HG03571 (cell line): ENCODE results near the gene KDM2B.

Source experiments
- ATAC-seq: cut with Tn5 transposase; IDR thresholded peaks from one replicate; pipeline ENCODE4 v1.9.1; 2021; ENCODE audit not compliant: unreplicated experiment

Gene KDM2B

GRCh38 chr12:121438905-121439304 lies 141.9 kb downstream of the KDM2B start:
- ATAC-seq: no peak

DNA sequence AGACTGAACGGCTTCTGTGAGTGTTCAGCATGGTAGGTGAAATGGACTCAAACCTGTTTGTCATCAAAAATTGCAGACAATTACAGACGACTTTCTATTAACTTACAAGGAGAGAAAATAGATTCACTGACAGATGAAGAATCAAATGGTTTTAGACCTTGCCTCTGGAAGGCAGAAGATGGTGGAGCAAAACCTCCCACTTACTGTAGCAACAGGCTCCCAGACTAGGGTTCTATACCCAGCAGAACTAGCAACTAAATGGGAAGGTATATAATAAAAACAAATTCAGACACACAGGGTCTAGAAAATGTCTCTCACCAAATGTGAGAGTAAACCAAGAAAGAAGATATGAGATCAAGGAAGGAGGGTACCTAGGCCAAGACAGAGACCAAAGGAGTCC lies 144.1 kb downstream of the KDM2B start:
- no peak for ATAC-seq

- no peak for ATAC-seq
Observed at GRCh38 chr12:121432740-121433480, 147.9 kb downstream of the KDM2B start.

GRCh38 chr12:121430833-121431415 lies 149.9 kb downstream of the KDM2B start:
- ATAC-seq: no peak

- ATAC-seq: no peak
Observed at GRCh38 chr12:121428883-121429282, 151.9 kb downstream of the KDM2B start.

- no peak for ATAC-seq
Observed at GRCh38 chr12:121427556-121428050, 153.2 kb downstream of the KDM2B start.

DNA sequence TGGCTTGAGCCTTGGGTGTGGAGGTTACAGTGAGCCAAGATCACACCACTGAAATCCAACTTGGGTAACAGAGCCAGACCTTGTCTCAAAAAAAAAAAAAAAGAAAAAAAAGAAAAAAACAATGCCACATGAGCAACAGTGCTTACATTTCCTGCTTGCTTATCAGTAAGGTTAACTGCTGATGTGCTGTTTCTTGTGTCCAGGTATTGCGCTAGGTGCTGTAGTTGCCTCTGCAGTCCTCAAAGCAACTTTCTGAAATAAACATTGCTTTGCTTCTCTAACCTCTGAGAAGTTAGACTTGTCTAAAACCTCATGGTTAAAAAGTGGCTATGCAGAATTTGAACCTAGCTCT lies 156.2 kb downstream of the KDM2B start:
- ATAC-seq: no peak

DNA sequence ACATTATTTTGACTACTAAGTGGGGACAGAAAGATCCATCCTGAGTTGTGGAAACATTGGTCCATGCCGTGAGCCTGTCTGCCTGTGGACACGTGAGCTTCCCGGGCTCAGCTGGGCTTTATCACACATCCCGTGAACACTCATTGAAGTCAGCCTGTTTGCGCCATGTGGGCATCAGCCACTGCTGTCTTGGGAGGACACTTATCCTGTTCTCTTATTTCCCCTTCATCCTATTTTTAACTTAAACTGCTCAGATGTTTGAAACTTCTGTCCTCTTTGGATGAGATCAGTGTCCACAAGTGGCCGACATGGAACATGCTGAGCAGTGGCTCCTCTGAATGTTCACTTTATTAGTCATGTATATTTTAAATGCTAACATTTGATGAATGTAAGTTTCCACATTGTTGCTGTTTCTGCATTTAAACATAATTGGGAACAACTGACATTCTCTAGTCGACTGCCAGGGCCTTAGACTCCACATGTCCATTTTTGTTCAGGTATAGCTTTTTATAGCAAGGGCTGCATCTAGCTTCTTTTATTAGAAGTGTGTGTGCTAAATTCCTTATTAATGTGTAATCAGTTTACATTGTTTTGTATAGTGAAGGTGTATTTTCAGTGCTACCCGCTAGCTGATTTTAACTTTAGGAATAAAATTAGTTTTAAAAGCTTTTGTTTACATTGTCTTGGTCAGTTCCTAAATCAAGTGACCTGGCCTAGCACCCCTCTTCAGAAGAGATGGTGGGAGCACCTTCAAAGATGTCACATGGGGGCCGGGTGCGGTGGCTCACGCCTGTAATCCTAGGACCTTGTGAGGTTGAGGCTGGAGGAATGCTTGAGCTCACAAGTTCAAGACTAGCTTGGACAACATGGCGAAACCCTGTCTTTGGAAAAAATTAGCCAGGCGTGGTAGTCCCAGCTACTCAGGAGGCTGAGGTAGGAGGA lies 156.9 kb downstream of the KDM2B start:
- ATAC-seq: no peak

- ATAC-seq: no peak
Observed at GRCh38 chr12:121423253-121423652, 157.6 kb downstream of the KDM2B start.

DNA sequence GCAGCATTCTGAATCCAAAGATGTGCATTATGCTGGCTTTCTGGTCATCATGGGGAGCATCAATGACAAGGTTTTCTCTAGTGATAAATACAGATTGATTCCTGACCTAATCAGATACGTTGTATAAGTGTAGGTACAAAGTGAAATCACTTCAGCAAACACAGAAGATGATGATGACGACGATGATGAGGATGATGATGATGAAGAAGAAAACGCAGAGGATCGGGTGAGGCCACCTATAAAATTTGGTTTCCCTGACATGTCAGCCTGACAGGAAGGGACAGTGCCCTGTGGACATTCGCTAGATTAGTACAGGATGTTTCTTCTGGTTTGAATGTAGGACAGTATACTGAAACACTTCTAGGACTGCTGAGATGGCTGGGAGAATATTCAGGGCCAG lies 160.7 kb downstream of the KDM2B start:
- no peak for ATAC-seq

DNA sequence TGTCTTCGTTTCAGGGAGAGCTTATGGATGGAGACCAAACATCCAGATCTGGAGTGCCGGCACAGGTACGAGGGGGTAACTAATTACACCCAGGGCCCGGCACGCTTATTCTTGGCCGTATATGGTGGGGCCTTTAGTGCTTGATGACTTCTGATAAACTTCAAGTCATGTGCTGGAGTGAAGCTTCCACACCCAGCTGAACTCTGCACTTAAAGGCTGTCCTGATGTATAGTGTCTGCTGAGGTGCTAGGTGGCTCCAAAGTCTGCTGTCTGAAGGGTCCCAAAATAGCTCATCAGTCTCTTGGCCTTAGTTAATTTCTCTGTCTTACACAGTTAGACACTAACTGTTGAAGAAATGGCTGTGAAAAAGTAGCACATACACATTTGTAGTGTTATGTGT lies 163.0 kb downstream of the KDM2B start:
- no peak for ATAC-seq

- ATAC-seq: no peak
Observed at GRCh38 chr12:121413917-121414316, 166.9 kb downstream of the KDM2B start.

DNA sequence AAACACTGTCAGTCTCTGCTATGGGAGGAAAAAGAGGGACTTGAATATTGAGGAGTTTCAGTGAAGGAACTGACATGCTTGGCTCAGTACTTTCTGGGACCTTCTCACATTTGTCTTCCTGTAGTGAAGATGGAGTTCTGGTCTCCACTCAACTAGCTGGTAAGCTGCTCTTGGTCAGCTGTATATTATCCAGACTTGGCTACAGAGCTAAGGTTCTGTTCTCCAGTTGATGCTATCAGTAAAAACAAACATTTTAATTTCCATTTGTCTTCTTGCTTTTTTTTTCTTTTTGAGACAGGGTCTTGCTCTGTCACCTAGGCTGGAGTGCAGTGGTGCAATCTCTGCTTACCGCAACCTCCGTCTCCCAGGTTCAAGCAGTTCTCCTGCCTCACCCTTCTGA lies 175.6 kb downstream of the KDM2B start:
- no peak for ATAC-seq

- no peak for ATAC-seq
Observed at GRCh38 chr12:121404734-121405133, 176.1 kb downstream of the KDM2B start.

DNA sequence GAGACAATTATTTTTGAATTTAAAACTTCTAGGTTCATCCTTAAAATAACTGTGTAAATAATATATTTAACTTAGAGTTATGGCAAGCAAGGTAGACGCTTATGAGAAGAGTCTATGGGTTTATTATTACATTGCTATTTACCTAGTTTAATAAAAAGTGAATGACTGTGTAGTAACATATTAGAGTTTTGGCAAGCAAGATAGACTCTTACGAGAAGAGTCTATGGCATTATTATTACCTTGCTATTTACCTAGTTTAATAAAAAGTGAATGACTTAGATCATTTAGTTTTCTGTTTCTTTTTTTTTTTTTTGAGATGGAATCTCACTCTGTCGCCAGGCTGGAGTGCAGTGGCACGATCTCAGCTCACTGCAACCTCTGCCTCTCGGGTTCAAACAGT lies 177.1 kb downstream of the KDM2B start:
- ATAC-seq: no peak

DNA sequence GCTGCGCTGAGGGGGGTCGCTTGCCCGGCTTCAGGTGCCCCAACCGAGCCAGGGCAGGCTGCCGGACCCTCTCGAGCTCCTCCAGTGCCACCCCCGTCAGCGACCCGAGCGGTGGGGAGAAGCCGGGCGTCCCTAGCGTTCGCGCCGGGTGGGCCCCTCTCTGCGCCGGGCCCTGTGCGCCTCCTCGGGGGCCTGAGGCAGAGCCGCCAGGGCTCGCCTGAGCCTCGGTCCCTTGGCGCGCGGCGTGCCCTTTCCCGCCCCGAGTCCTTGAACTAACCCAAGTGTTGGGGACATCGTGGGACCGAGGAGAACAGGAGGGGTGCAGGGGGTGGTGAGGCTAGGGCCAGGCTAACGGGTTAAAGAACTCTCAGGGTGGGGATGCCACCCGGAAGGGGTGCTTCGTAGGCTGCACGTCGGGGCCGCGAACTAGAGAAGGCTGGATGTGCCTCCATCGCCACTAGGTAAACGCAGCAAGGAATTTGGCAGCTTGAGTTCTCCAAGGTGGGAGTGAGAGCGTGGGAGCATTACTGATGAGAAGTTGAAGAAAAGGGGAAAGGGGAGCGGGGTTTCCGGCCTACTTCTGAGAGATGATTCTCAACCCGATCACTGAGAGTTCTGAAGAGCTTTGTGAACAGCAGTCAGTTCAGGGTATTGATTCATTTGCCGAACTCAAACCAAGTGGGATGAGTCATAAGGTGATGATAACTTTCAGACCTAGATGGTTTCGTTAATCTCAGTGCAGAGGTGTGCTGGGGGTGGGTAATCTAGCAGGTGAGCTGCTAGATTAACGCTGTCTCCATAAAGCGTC lies 180.3 kb downstream of the KDM2B start:
- peak; percentile 34 for ATAC-seq

DNA sequence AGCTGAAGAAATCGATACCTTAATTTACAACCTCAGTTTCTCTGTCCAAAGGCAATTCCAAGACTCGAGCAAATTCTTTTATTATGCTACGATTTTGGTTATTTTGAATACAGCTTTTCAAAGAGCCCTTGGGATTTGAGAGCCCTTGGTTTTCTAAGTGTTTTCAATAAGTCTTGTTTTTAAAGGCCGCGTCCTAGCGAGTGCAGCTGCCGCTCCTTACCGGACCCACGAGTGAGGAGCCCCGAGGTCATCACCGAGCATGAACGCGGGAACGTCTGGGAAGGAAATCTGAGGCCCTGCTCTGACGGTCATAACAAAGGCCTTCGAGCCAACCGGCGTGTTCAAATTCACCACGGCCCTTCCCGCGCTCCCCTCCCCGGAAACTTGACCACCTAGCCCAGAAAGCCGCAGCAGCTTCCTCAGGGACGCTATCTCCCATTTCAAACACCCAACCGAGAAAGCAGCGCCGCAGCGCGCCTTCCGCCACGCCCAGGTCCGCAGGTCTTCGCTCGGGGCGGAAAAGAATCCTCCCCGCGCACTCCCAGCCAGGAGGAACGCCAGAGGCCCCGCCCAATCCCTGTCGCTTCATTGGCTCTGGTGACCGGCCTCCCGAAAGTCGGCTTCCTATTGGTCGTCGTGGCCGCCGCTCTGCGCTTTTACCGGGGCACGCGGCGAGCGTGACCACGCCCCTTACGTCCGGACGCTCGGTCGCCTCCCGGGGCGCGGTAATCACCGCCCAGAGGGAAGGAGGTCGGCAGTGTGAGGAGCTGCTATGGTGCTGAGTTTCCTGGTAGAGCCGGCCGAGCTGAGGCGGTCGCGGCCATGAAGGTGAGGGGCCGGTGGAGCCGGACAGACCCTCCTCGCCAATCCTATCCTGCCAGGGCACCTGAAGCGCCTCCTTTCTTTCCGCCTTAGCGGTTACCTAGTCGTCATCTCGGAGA lies 181.2 kb downstream of the KDM2B start, which contains the start of gene RNF34:
Gene RNF34 (plus strand): TSS at position 728 of the 941 bp plus-strand sequence. CDS start 95 bp downstream, at position 823.
- peak; percentile 83 for ATAC-seq

DNA sequence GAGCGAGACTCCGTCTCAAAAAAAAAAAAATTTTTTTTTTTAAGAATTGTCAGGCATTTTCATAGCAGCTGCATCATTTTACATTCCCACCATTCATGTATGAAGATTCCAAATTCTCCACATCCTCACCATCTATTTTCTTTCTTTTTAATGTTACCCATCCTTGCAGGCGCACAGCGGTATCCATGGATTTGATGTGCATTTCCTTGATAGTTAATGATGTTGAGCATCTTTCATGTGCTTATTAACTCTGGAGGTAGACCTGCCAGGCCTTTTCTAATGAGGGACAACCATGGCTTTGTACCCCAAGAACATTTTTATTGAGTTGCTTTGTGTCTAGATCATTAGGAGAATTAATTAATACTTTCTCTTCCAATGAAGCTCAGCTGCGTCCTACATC lies 182.5 kb downstream of the KDM2B start:
- no peak for ATAC-seq

DNA sequence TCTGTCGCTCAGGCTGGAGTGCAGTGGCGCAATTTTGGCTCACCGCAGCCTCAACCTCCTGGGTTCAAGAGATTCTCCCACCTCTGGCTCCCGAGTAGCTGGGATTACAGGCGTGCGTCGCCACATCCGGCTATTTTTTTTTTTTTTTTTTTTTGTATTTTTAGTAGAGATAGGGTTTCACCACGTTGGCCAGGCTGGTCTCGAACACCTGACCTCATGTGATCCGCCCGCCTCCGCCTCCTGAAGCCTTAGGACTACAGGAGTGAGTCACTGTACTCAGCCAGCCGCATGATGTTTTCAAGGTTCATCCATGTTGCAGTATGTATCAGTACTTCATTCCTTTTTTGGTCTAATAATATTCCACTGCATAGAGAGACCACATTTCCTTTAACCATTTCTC lies 183.3 kb downstream of the KDM2B start:
- ATAC-seq: no peak

DNA sequence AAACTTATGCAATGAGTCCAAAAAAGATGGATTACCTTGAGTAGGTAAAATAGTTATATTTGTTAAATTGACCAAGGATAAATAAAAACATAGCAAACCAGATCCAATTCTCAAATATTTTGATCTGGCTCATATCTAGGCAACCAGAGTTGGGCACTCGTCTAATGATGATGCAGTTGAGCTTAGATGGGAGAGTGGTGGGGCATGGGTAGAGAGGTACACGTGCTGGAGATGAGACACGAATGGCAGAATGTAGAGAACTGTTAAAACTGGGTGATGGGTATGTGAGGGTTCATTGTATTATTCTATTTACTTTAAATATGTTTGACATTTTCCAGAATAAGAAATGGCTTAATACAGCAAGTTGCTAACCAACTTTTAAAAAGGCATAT lies 188.5 kb downstream of the KDM2B start:
- ATAC-seq: no peak
